ENCODE results near the gene FLT1.

Gene FLT1

GRCh38 chr13:28338006-28338574 is 156.8 kb downstream of the FLT1 start:
- no peak for DNase-seq

- no peak for DNase-seq
Measured at GRCh38 chr13:28337166-28338005, 157.5 kb downstream of the FLT1 start.

- DNase-seq = no peak
Measured at GRCh38 chr13:28336193-28336657, 158.7 kb downstream of the FLT1 start.

- DNase-seq = no peak
Measured at GRCh38 chr13:28333204-28333881, 161.6 kb downstream of the FLT1 start.

- DNase-seq = no peak
Measured at GRCh38 chr13:28329395-28330158, 165.4 kb downstream of the FLT1 start.

GRCh38 chr13:28328271-28328607 is 166.7 kb downstream of the FLT1 start:
- DNase-seq = no peak

- DNase-seq = no peak
Measured at GRCh38 chr13:28327373-28328270, 167.3 kb downstream of the FLT1 start.

GRCh38 chr13:28326056-28326455 is 168.9 kb downstream of the FLT1 start:
- no peak for DNase-seq

GRCh38 chr13:28325022-28325421 is 169.9 kb downstream of the FLT1 start:
- no peak for DNase-seq

- DNase-seq = no peak
Measured at GRCh38 chr13:28324181-28324789, 170.6 kb downstream of the FLT1 start.

GRCh38 chr13:28322256-28322905 is 172.5 kb downstream of the FLT1 start:
- no peak for DNase-seq

GRCh38 chr13:28321756-28322155 is 173.2 kb downstream of the FLT1 start:
- DNase-seq = no peak

GRCh38 chr13:28320884-28321574 is 173.9 kb downstream of the FLT1 start:
- no peak for DNase-seq

GRCh38 chr13:28320209-28320608 is 174.7 kb downstream of the FLT1 start:
- DNase-seq = no peak

- no peak for DNase-seq
Measured at GRCh38 chr13:28319528-28319927, 175.4 kb downstream of the FLT1 start.

GRCh38 chr13:28318496-28318895 is 176.4 kb downstream of the FLT1 start:
- DNase-seq = no peak

GRCh38 chr13:28316836-28317235 is 178.1 kb downstream of the FLT1 start:
- DNase-seq = no peak

- DNase-seq = no peak
Measured at GRCh38 chr13:28316129-28316528, 178.8 kb downstream of the FLT1 start.

- no peak for DNase-seq
Measured at GRCh38 chr13:28314879-28315278, 180.0 kb downstream of the FLT1 start.

- DNase-seq = no peak
Measured at GRCh38 chr13:28313579-28313978, 181.3 kb downstream of the FLT1 start.

- DNase-seq = no peak
Measured at GRCh38 chr13:28306325-28306724, 188.6 kb downstream of the FLT1 start.
